GF-D8 (cell line): ENCODE measurements around the gene NRGN.

Experiments used
- DNase-seq: peaks from one replicate; lab custom pipeline; 2025; lab: John Stamatoyannopoulos, UW

NRGN gene

GRCh38 chr11:124791626-124792341, 52.0 kb downstream of the NRGN start:
- no peak for DNase-seq

- peak; percentile 82 for DNase-seq
Observed at GRCh38 chr11:124793466-124794278, 53.9 kb downstream of the NRGN start.

GRCh38 chr11:124796312-124796711, 56.6 kb downstream of the NRGN start:
- no peak for DNase-seq
